B cell (primary cell): ENCODE results near the gene RAB9A. TPM values are rescaled to one million over a fixed set of nuclear protein-coding genes. Genes with fewer than 3 reads are reported as not detected.

ENCODE experiments used
- ATAC-seq: fragments of 200-7000 bp; cut with Tn5 transposase; one replicate; pipeline ENCODE4 v1.10.0; 2021; ENCODE audit warnings: low read depth, mild to moderate bottlenecking, moderate number of reproducible peaks, moderate library complexity
- CTCF ChIA-PET: fragments of 350-600 bp; sonication (Branson Sonifier 250); formaldehyde crosslinking; loops from one replicate; lab custom pipeline; 2021; ENCODE audit warnings: antibody characterized with exemption, inconsistent platforms; lab: Charles Lee
- POLR2A ChIA-PET: fragments of 350-600 bp; sonication (Branson Sonifier 250); formaldehyde crosslinking; loops from one replicate; lab custom pipeline; 2021; ENCODE audit warnings: antibody characterized with exemption; lab: Charles Lee
- DNase-seq: peaks from one replicate; pipeline ENCODE4 v3.0.0; 2013
- H2AFZ ChIP-seq: 2 replicates; pipeline ENCODE4 v1.6.1; 2012; ENCODE audit warnings: mild to moderate bottlenecking, low read depth, low read length; ENCODE audit not compliant: insufficient read depth, poor library complexity, severe bottlenecking
- H3K27ac ChIP-seq, 2 donors: 1 replicate in 1 of 2; 2 replicates in 1 of 2; pipeline ENCODE4 v1.5.1; 2012 to 2013; ENCODE audit warnings: low read length in 2 of 2, mild to moderate bottlenecking in 2 of 2, moderate library complexity in 1 of 2
- H3K27me3 ChIP-seq, 4 experiments: fragments of 200-600 bp in 1 of 4; sonication (generic) in 1 of 4; replicated peaks in 1 of 4; 1 replicate in 2 of 4; 2 replicates in 2 of 4; pipeline versions ENCODE4 v1.6.1 to v1.7.0; 2013 to 2016; ENCODE audit warnings: low read length in 3 of 4, mild to moderate bottlenecking in 2 of 4, mixed read lengths in 1 of 4, moderate library complexity in 1 of 4; ENCODE audit not compliant: insufficient read depth in 4 of 4, control insufficient read depth in 3 of 4; ENCODE audit errors: control extremely low read depth in 1 of 4
- H3K36me3 ChIP-seq, 2 experiments: replicated peaks in 1 of 2; 1 replicate in 1 of 2; 2 replicates in 1 of 2; pipeline versions ENCODE4 v1.6.1 to v1.7.1; 2013; ENCODE audit warnings: low read length in 1 of 2; ENCODE audit not compliant: insufficient read depth in 2 of 2, control insufficient read depth in 1 of 2; ENCODE audit errors: control extremely low read depth in 1 of 2, extremely low read depth in 1 of 2
- H3K4me1 ChIP-seq, 2 donors: fragments of 200-600 bp in 1 of 2; sonication (generic) in 1 of 2; 1 replicate in 1 of 2; 2 replicates in 1 of 2; pipeline versions ENCODE4 v1.5.1 to v1.6.1; 2013 to 2017; ENCODE audit warnings: low read length in 2 of 2; ENCODE audit not compliant: control insufficient read depth in 2 of 2, insufficient read depth in 2 of 2
- H3K4me2 ChIP-seq: replicated peaks from 2 replicates; pipeline ENCODE3; 2012; ENCODE audit warnings: mild to moderate bottlenecking, low read depth, low read length; ENCODE audit not compliant: poor library complexity, severe bottlenecking
- H3K4me3 ChIP-seq, 5 experiments: fragments of 200-600 bp in 1 of 5; sonication (generic) in 1 of 5; 1 replicate in 3 of 5; 2 replicates in 2 of 5; pipeline versions ENCODE4 v1.5.1 to v1.7.0; 2011 to 2016; ENCODE audit warnings: low read length in 4 of 5, mild to moderate bottlenecking in 4 of 5, low read depth in 2 of 5, control low read depth in 1 of 5, moderate library complexity in 1 of 5; ENCODE audit not compliant: insufficient read depth in 1 of 5; ENCODE audit errors: control extremely low read depth in 1 of 5, extremely low read depth in 1 of 5
- H3K79me2 ChIP-seq: fragments of 200-600 bp; sonication (generic); one replicate; pipeline ENCODE4 v1.6.0; 2016; ENCODE audit warnings: low read length; ENCODE audit not compliant: control insufficient read depth, insufficient read depth
- H3K9ac ChIP-seq: fragments of 200-600 bp; sonication (generic); 2 replicates; pipeline ENCODE4 v1.6.1; 2017; ENCODE audit warnings: mild to moderate bottlenecking, low read length, moderate library complexity
- H3K9me3 ChIP-seq, 3 donors: one replicate each; pipeline versions ENCODE4 v1.6.1 to v1.7.1; 2013; ENCODE audit warnings: low read length in 2 of 3; ENCODE audit not compliant: control insufficient read depth in 2 of 3, insufficient read depth in 1 of 3; ENCODE audit errors: control extremely low read depth in 1 of 3
- H4K20me1 ChIP-seq: 2 replicates; pipeline ENCODE4 v1.6.0; 2012; ENCODE audit warnings: mild to moderate bottlenecking, low read length; ENCODE audit not compliant: insufficient read depth, control insufficient read depth, poor library complexity, severe bottlenecking
- H3K27ac Mint-ChIP-seq: one replicate; pipeline ENCODE4 v1.8.0; 2021; ENCODE audit warnings: mixed read lengths
- H3K27me3 Mint-ChIP-seq: one replicate; pipeline ENCODE4 v1.8.0; 2021; ENCODE audit warnings: mixed read lengths
- H3K4me1 Mint-ChIP-seq: one replicate; pipeline ENCODE4 v1.8.0; 2021; ENCODE audit warnings: mixed read lengths
- H3K4me3 Mint-ChIP-seq: one replicate; pipeline ENCODE4 v1.8.0; 2021; ENCODE audit warnings: mixed read lengths
- H3K9me3 Mint-ChIP-seq: one replicate; pipeline ENCODE4 v1.8.0; 2022; ENCODE audit warnings: mixed read lengths; ENCODE audit not compliant: insufficient read depth
- CTCF ChIP-seq: fragments of 200-600 bp; IDR thresholded peaks from one replicate; pipeline ENCODE4 v1.8.0; 2022; ENCODE audit warnings: antibody characterized with exemption, mild to moderate bottlenecking
- EZH2 ChIP-seq: IDR thresholded peaks from 2 replicates; pipeline ENCODE4 v1.6.1; 2012; ENCODE audit warnings: borderline replicate concordance, low read depth, mild to moderate bottlenecking, moderate library complexity, low read length; ENCODE audit not compliant: insufficient read depth, poor library complexity, severe bottlenecking
- WGBS: methylation state at CpG from one replicate; pipeline ENCODE4 v1.1.5; 2013; ENCODE audit warnings: missing lambda C conversion rate; ENCODE audit not compliant: insufficient coverage; 5-methylcytosine and 5-hydroxymethylcytosine counted together
- intact Hi-C: fragments of 100-400 bp; cut with micrococcal nuclease; formaldehyde crosslinking; loops from one replicate; pipeline ENCODE4 v1.10.0; 2022
- polyA plus RNA-seq: library from polyadenylated mRNA; depleted of rRNA; stranded (reverse); fragments of >200 nt; gene quantifications from 2 replicates; pipeline ENCODE4 v1.2.3, GENCODE V29; 2012
- total RNA-seq, 2 donors: library from RNA; stranded (reverse); fragments of 120-200 nt in 1 of 2; gene quantifications; 1 replicate in 1 of 2; 2 replicates in 1 of 2; pipeline versions ENCODE4 v1.2.3 to v1.2.4, GENCODE V29; 2013 to 2022

The RAB9A gene
- total and polyA plus RNA-seq, 2 donors (not counting 1 experiment from before 2014, with no cell fraction given) = 11.9 to 16.7 TPM

- Histone ChIP-seq H3K79me2 (peaks cover 85% of the 10 kb centered on the region), H4K20me1 (peaks cover 28% of the 10 kb centered on the region), H3K27ac (peak overlapping the region in 1 of 2 donors; percentile 10), H2AFZ (no peak overlapping the region), H3K4me2 (peak overlapping the region; percentile 62), H3K27me3 (no peaks in the 10 kb centered on the region), H3K9ac (peak overlapping the region; percentile 31), H3K9me3 (no peaks in the 10 kb centered on the region), H3K36me3 (peaks cover 0 to 2% of the 10 kb centered on the region in 2 experiments), H3K4me1 (peaks cover 49 to 67% of the 10 kb centered on the region in 2 donors), H3K4me3 (peak overlapping the region in 1 of 5 experiments; percentile 11)
- ATAC-seq (peak; percentile 40), DNase-seq (peak; percentile 17)
- Mint-ChIP-seq H3K4me3 (peak overlapping the region; percentile 70), H3K9me3 (no peaks in the 10 kb centered on the region), H3K27me3 (no peaks in the 10 kb centered on the region), H3K27ac (peak overlapping the region; percentile 86), H3K4me1 (peaks cover 75% of the 10 kb centered on the region)
- WGBS = 77% methylated on average over 3 of the region's 7 CpGs
- intact Hi-C loops = loop anchor here (2.0 kb wide), 1 partner anchor 33 kb away; no protein-coding TSS in a partner anchor
- ChIA-PET POLR2A (no interaction called here), CTCF (interaction anchor here (0.7 to 2.1 kb wide), 4 partner anchors 12 to 53 kb away, joined by 3 to 14 read pairs (median 6); partner anchors contain the start of genes OFD1 and TRAPPC2)
- TF ChIP-seq EZH2 (no peak), CTCF (no peak)
Observed at GRCh38 chrX:13699183-13699826, 10.4 kb downstream of the RAB9A start.

GRCh38 chrX:13700380-13700779, 11.5 kb downstream of the RAB9A start:
- no peak overlapping the region for H3K4me3 Mint-ChIP-seq
- intact Hi-C loops = no loop called here
- H3K27ac Mint-ChIP-seq = no peak overlapping the region
- no peak for DNase-seq
- H3K9me3 Mint-ChIP-seq = no peaks in the 10 kb centered on the region
- ChIA-PET POLR2A (interaction anchor here (0.7 kb wide), 1 partner anchor 262 kb away, joined by 4 read pairs; no protein-coding TSS in a partner anchor), CTCF (interaction anchor here (0.7 kb wide), 1 partner anchor 835 kb away, joined by 3 read pairs; no protein-coding TSS in a partner anchor)
- TF ChIP-seq EZH2 (no peak), CTCF (no peak)
- H2AFZ ChIP-seq = no peak overlapping the region
- no peak overlapping the region for H3K4me3 ChIP-seq
- H3K36me3 ChIP-seq = peaks cover 0 to 2% of the 10 kb centered on the region in 2 experiments
- H3K9me3 ChIP-seq = no peaks in the 10 kb centered on the region
- H3K27ac ChIP-seq = no peak overlapping the region
- H3K27me3 ChIP-seq = no peaks in the 10 kb centered on the region
- H3K4me2 ChIP-seq = no peak overlapping the region
- no peak overlapping the region for H3K9ac ChIP-seq
- peaks cover 75% of the 10 kb centered on the region for H3K79me2 ChIP-seq
- H3K4me1 Mint-ChIP-seq = peaks cover 69% of the 10 kb centered on the region
- H3K27me3 Mint-ChIP-seq = no peaks in the 10 kb centered on the region
- no peak for ATAC-seq
- 94% methylated on average over 3 of the region's 4 CpGs for WGBS
- H4K20me1 ChIP-seq = peaks cover 22% of the 10 kb centered on the region
- H3K4me1 ChIP-seq = peaks cover 39 to 57% of the 10 kb centered on the region in 2 donors
